ENCODE results near the gene TRAPPC1.

DNA sequence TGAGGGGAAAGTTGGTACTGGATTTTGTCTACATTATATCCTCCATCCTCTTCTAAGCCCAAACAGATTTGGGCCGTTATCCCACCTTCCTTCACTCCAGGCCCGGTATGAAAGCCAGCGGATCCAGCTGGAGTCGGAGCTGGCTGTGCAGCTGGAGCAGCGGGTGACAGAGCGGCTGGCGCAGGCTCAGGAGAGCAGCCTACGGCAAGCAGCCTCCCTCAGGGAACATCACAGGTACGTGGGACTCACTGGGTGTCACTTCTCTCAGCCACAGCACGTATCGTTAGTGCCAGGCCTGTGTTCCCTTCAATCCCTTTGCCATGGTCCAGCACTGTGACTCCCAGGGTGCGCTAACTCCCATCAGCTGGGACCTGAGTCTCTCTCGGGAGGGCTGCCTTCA lies 11.5 kb upstream of the TRAPPC1 start:
- TF ChIP-seq, protein P1, sequence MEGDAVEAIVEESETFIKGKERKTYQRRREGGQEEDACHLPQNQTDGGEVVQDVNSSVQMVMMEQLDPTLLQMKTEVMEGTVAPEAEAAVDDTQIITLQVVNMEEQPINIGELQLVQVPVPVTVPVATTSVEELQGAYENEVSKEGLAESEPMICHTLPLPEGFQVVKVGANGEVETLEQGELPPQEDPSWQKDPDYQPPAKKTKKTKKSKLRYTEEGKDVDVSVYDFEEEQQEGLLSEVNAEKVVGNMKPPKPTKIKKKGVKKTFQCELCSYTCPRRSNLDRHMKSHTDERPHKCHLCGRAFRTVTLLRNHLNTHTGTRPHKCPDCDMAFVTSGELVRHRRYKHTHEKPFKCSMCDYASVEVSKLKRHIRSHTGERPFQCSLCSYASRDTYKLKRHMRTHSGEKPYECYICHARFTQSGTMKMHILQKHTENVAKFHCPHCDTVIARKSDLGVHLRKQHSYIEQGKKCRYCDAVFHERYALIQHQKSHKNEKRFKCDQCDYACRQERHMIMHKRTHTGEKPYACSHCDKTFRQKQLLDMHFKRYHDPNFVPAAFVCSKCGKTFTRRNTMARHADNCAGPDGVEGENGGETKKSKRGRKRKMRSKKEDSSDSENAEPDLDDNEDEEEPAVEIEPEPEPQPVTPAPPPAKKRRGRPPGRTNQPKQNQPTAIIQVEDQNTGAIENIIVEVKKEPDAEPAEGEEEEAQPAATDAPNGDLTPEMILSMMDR (IDR thresholded peaks at IDR 0.05) = no peak
- TF ChIP-seq POLR2A (IDR thresholded peaks at IDR 0.05) = no peak

Data from Peyer's patch (tissue), 4 donors.